HG03457 (cell line): ENCODE measurements around the gene MAML2.

Experiments used
- ATAC-seq: cut with Tn5 transposase; IDR thresholded peaks from one replicate; pipeline ENCODE4 v1.9.1; 2021; ENCODE audit warnings: moderate number of reproducible peaks; ENCODE audit not compliant: unreplicated experiment

The MAML2 gene

GRCh38 chr11:96107143-96107824 is 235.7 kb downstream of the MAML2 start:
- ATAC-seq = no peak

DNA sequence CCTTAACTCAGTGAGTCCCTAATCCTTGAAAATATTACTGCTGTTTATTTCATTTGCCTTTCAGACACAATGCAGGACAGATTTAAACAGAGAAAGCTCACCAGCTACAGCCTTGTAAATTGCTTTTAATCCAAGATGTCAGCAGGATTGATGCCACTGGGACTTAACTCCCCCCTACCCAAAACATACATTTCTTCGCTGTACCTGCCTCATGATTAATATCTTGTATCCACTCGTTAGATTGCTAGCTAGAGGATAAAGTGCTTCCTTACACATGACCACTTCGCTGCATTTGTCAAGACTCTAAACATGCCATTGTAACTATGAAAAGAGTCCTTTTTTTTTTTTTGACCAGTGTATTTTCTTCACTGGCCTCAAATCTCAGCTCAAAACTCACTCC is 236.3 kb downstream of the MAML2 start:
- no peak for ATAC-seq

- ATAC-seq = no peak
Observed at GRCh38 chr11:96105944-96106343, 237.1 kb downstream of the MAML2 start.

GRCh38 chr11:96105197-96105895 is 237.6 kb downstream of the MAML2 start:
- no peak for ATAC-seq

DNA sequence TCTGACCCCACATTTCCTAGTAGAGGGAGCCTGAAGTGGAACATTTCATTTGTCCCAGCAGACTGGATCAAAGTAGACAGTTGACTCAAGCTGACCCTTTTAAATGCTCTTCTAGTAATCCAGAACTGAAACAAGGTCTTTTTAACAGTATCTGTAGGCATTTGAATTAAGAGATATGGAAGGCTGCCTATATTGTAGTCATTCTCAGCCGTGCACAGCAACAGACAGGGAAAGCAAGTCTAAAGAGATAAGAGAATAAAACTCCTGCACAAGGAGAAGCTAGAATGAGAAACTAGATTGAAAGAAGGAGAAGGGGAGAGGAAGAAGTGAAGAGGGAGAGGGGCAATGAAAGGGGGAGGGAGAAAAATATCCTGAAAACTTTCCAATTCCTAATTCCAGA is 238.5 kb downstream of the MAML2 start:
- no peak for ATAC-seq

GRCh38 chr11:96103721-96104120 is 239.3 kb downstream of the MAML2 start:
- ATAC-seq = no peak

GRCh38 chr11:96103102-96103501 is 239.9 kb downstream of the MAML2 start:
- ATAC-seq = no peak

DNA sequence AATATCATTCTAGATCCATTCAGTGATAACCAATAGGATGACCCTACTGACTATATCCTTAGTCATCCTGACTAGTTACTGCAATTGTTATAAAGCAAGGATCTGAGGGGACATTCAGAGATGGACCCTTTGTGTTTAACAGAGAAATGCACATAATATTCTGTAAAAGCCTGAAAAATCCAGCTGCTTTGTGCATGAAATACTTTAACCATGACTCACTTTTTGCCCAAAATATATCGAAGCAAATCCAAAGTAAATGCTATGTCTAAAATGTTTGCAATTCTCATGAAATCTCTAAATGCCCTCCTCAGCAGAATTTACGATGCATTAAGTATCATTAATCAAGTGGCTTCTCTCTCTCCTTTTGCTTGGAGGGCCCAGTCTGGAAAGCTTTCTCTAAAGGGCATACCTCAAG is 240.3 kb downstream of the MAML2 start:
- ATAC-seq = no peak

DNA sequence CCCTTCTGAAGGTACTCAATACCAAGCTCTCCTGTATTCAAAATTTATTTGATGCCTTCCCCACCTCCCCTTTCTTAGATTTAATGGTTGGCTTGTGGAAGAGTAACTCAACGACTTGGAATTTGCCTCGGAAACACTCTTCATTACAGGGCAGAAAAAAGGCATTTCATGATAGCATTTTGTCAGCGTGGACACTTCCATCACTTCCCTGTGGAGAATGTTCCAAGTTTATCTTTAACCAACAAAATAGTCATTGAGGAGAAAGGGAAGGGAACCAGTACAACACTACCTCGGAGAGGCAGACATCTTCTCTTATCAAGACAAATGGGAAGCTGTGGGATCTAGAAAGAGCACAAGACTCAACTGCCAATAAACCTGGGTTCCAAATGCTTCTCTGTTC is 241.8 kb downstream of the MAML2 start:
- no peak for ATAC-seq

DNA sequence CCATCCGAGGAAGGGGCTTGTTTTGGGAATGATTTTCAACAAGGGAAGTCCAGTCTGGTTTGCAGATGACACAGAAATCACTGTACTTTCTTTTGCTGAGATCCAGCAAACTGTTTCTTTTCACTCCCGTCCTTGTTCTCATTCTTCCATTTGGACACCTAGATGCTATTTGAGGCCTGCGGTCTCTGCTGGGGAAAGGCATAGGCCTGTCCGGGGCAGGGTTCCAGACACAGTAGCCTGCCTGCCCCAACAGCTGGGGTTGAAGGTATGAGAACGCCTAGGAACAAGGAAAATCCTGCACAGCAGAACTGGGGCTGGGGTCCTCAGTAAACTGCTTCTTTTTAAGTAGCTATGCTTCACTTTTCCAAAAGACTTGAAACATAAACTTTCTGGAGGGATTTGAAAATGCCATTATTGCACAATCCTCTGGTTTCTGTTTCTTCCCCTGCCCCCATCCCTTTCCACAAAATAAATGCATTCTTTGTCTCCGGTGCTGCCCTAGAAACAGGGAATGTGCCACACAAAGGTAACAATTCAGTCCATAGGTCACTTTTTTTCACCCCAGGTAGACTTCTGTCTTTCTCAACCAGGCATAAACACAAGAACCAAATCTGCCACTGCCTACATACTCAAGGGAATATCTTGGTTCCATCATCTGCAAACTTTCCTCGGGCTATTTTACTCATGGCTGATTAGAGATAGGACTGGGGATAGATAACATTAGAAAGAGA is 244.3 kb downstream of the MAML2 start:
- ATAC-seq = no peak

GRCh38 chr11:96097844-96098421 is 245.1 kb downstream of the MAML2 start:
- ATAC-seq = no peak

- no peak for ATAC-seq
Observed at GRCh38 chr11:96096360-96096759, 246.6 kb downstream of the MAML2 start.

GRCh38 chr11:96095884-96096303 is 247.1 kb downstream of the MAML2 start:
- no peak for ATAC-seq

DNA sequence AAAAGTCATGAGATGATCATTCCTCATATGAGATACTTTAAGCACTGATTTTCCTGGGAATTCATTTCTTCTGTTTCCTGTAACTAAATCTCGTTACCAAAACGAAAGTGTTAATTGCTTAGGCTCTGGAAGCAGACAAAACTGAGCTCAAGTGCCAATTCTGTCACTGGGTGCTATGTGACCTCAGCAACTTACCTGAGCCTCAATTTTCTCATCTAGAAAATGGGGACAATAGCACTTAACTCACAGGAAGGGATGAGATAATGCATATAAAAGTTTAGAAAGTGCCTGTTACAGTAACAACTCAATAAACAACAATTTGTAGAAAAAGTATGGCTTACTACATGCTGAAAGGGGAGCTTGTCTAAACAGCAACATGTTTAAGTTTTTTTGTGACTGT is 248.8 kb downstream of the MAML2 start:
- no peak for ATAC-seq

GRCh38 chr11:96092511-96092910 is 250.5 kb downstream of the MAML2 start:
- no peak for ATAC-seq

GRCh38 chr11:96091476-96091875 is 251.5 kb downstream of the MAML2 start:
- ATAC-seq = no peak

- ATAC-seq = no peak
Observed at GRCh38 chr11:96090711-96091110, 252.3 kb downstream of the MAML2 start.

DNA sequence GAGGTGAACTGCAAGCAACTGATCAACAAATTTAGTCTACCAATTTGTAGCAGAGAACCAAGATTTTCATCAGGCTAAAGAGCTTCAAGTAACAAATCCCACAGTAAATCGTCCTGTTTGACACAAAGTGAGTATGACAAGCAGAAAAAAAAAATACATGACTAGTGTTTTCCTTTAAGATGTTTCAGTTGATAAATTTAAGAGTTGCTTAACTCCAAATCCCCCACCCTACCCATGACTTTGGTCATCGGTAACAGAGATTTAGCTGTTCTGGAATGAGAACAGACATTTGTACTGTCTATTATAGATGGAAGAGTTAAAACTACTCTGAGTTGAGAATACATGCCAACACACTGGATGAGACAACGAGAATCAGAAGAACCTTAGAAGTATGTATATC is 254.1 kb downstream of the MAML2 start:
- no peak for ATAC-seq

GRCh38 chr11:96086111-96086510 is 256.9 kb downstream of the MAML2 start:
- no peak for ATAC-seq

DNA sequence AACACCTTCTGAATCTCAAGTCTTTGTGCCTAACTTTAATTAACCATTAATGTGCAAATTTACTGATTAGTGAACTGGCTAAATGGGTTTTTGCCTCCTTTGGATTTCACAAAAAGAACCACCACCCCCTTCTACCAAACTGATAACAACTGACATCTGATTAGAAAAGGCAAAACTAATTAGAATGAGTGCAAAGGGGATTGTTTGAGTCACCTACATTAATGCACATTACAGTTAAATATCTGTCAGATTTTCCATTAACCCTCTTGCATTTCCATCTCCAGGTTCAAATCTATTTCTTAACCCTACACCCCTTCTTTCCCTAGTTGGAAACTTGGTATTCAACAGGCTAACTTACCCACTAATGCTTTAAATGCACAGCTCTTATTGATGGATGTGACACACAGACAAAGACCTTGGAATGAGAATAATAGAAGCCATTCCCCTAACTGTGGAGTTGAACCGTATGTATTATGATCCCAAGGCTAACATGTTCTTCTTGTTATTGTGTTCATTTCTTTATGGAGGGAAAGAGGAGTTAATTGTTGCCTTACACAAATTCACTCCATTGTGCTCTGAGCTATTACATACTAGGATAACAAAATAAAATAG is 257.6 kb downstream of the MAML2 start:
- no peak for ATAC-seq

GRCh38 chr11:96084610-96085318 is 258.2 kb downstream of the MAML2 start:
- ATAC-seq = no peak
